ENCODE measurements around the gene CBLN4. TPM values are rescaled to one million over a fixed set of nuclear protein-coding genes. Genes with fewer than 3 reads are reported as not detected.

CBLN4 gene
- total RNA-seq, 1 experiment from 2014 or later, result not detected

- DNase-seq (ENCODE audit: low read depth, low spot score) (no peak), ATAC-seq (no peak)
- intact Hi-C loops (cut with micrococcal nuclease), result no loop called here
- RAD21 ChIA-PET (ENCODE audit: low non-redundant PET in 1 of 2, low total read pairs in 2 of 2, uncharacterized antibody in 2 of 2, unreplicated experiment in 2 of 2), result no interaction called here
- Histone ChIP-seq H3K9ac (ENCODE audit: low read length) (no peak overlapping the region), H3K9me3 (ENCODE audit: control insufficient read depth in 1 of 2, insufficient read depth in 1 of 2, low read depth in 1 of 2, low read length in 2 of 2) (peaks cover 8 to 23% of the 10 kb centered on the region in 2 experiments; a peak in 2 of 4 replicates), H3K9me2 (ENCODE audit: insufficient read depth) (no peaks in the 10 kb centered on the region), H3K27ac (ENCODE audit: low read depth, low read length) (no peak overlapping the region), H3K36me3 (ENCODE audit: control insufficient read depth in 1 of 2, insufficient read depth in 2 of 2, low read length in 2 of 2) (no peaks in the 10 kb centered on the region), H3K4me2 (ENCODE audit: low read length) (no peak overlapping the region), H2AFZ (ENCODE audit: low read depth, low read length, poor library complexity, severe bottlenecking) (no peak overlapping the region), H3K27me3 (ENCODE audit: insufficient read depth, low read length) (no peaks in the 10 kb centered on the region), H3K4me1 (ENCODE audit: control insufficient read depth in 1 of 2, insufficient read depth in 2 of 2, low read length in 2 of 2) (no peaks in the 10 kb centered on the region), H3K4me3 (replicated peaks in 1 of 2; ENCODE audit: low read depth in 1 of 2, low read length in 2 of 2) (no peak overlapping the region), H4K20me1 (ENCODE audit: insufficient read depth) (no peaks in the 10 kb centered on the region), H3K79me2 (ENCODE audit: insufficient read depth, low read length) (no peaks in the 10 kb centered on the region)
- no TSS peak for BruUV-seq (replicated peaks)
- TF ChIP-seq SP1 (IDR thresholded peaks at IDR 0.05; ENCODE audit: low read depth), result no peak
- TF ChIP-seq, protein P1, sequence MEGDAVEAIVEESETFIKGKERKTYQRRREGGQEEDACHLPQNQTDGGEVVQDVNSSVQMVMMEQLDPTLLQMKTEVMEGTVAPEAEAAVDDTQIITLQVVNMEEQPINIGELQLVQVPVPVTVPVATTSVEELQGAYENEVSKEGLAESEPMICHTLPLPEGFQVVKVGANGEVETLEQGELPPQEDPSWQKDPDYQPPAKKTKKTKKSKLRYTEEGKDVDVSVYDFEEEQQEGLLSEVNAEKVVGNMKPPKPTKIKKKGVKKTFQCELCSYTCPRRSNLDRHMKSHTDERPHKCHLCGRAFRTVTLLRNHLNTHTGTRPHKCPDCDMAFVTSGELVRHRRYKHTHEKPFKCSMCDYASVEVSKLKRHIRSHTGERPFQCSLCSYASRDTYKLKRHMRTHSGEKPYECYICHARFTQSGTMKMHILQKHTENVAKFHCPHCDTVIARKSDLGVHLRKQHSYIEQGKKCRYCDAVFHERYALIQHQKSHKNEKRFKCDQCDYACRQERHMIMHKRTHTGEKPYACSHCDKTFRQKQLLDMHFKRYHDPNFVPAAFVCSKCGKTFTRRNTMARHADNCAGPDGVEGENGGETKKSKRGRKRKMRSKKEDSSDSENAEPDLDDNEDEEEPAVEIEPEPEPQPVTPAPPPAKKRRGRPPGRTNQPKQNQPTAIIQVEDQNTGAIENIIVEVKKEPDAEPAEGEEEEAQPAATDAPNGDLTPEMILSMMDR (IDR thresholded peaks at IDR 0.05 in 2 of 3, conservative IDR thresholded peaks at IDR 0.05 in 1 of 3; ENCODE audit: borderline replicate concordance in 1 of 3, insufficient read depth in 1 of 3, low read depth in 2 of 3, low read length in 2 of 3), result no peak
- no peak for TF ChIP-seq CBX3 (IDR thresholded peaks at IDR 0.05; ENCODE audit: low read depth)
- no peak for TF ChIP-seq POLR2AphosphoS5 (IDR thresholded peaks at IDR 0.05; ENCODE audit: low read depth, low read length)
- TF ChIP-seq MAX (IDR thresholded peaks at IDR 0.05), result no peak
- no peak for TF ChIP-seq YY1 (IDR thresholded peaks at IDR 0.05; ENCODE audit: extremely low read depth, insufficient replicate concordance, low read depth, low read length)
- no peak for TF ChIP-seq RAD21 (IDR thresholded peaks at IDR 0.05; ENCODE audit: low read depth)
- no peak for TF ChIP-seq CEBPB (IDR thresholded peaks at IDR 0.05; ENCODE audit: low read depth)
- no peak for TF ChIP-seq ZFX (IDR thresholded peaks at IDR 0.05)
- no peak for TF ChIP-seq EGR1 (IDR thresholded peaks at IDR 0.05; ENCODE audit: low read depth)
- CTCF ChIA-PET, result no interaction called here
- POLR2A ChIA-PET, result no interaction called here
Observed at GRCh38 chr20:56014151-56014550, 8.8 kb upstream of the CBLN4 start.

Measured in HCT116 (cell line).